Measurements from ENCODE around the gene TMPRSS11A.

- no peak for TF ChIP-seq POLR2A (IDR thresholded peaks at IDR 0.05; ENCODE audit: extremely low read depth, insufficient read length)
- TF ChIP-seq, protein P1, sequence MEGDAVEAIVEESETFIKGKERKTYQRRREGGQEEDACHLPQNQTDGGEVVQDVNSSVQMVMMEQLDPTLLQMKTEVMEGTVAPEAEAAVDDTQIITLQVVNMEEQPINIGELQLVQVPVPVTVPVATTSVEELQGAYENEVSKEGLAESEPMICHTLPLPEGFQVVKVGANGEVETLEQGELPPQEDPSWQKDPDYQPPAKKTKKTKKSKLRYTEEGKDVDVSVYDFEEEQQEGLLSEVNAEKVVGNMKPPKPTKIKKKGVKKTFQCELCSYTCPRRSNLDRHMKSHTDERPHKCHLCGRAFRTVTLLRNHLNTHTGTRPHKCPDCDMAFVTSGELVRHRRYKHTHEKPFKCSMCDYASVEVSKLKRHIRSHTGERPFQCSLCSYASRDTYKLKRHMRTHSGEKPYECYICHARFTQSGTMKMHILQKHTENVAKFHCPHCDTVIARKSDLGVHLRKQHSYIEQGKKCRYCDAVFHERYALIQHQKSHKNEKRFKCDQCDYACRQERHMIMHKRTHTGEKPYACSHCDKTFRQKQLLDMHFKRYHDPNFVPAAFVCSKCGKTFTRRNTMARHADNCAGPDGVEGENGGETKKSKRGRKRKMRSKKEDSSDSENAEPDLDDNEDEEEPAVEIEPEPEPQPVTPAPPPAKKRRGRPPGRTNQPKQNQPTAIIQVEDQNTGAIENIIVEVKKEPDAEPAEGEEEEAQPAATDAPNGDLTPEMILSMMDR (IDR thresholded peaks at IDR 0.05; ENCODE audit: low read depth, low read length): no peak
Measured at GRCh38 chr4:67910585-67910905, 52.7 kb downstream of the TMPRSS11A start.
